IPS-18a (cell line): ENCODE data around the gene TPK1.

Experiments used
- H3K27ac ChIP-seq: one replicate; pipeline ENCODE4 v1.5.1; 2013; ENCODE audit warnings: low read length
- H3K27me3 ChIP-seq: one replicate; pipeline ENCODE4 v1.6.1; 2013; ENCODE audit warnings: mild to moderate bottlenecking, low read length; ENCODE audit not compliant: control insufficient read depth, insufficient read depth
- H3K36me3 ChIP-seq: one replicate; pipeline ENCODE4 v1.6.1; 2013; ENCODE audit warnings: low read depth, low read length; ENCODE audit not compliant: control insufficient read depth
- H3K4me1 ChIP-seq: one replicate; pipeline ENCODE4 v1.6.1; 2013; ENCODE audit warnings: low read depth, low read length; ENCODE audit not compliant: control insufficient read depth
- H3K4me3 ChIP-seq: one replicate; pipeline ENCODE4 v1.5.1; 2013; ENCODE audit warnings: low read length
- H3K9ac ChIP-seq: one replicate; pipeline ENCODE4 v1.6.1; 2013; ENCODE audit warnings: mild to moderate bottlenecking, low read length, moderate library complexity
- H3K9me3 ChIP-seq: one replicate; pipeline ENCODE4 v1.6.1; 2013; ENCODE audit warnings: low read depth, low read length; ENCODE audit not compliant: control insufficient read depth

TPK1 gene

DNA sequence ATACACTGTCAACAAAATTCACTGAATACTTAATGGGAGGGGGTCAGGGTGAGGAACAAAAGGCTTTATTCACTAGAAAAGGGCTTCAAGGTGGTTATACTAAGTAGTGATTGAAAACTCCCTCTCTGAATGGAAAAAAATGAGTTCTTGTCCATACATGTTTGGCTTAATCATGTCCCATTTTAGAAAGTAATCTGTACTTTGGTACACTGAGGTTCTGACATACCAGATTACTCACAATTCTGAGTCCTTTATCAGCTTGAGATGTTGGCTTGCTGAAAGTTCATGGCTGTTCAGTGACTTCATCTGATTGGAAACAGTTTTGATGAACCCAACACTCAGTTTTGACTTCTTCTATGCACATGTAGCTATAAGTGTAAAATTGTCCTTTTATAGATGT lies 419.5 kb downstream of the TPK1 start:
- Histone ChIP-seq H3K27ac (no peak overlapping the region), H3K27me3 (no peaks in the 10 kb centered on the region), H3K4me3 (no peak overlapping the region), H3K4me1 (no peaks in the 10 kb centered on the region), H3K9ac (no peak overlapping the region), H3K36me3 (no peaks in the 10 kb centered on the region), H3K9me3 (no peaks in the 10 kb centered on the region)

DNA sequence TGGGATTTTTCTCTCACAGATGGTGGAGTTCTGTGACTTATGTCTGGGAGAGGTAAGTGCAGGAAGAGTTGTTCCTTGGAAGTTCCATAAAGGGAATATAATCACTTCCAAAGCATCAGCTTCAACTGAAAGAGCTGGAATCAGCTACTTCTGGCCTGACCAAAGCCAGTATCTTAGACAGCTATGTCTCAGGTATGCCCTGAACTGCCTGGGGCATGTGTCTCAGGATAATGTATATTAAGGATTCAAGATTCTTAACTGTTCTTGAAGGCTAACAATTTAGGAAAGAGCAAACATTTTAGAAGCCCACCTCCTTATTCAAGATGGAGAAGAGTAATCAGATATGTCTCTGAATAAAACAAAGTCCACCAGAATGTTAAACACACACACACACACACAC lies 420.0 kb downstream of the TPK1 start:
- Histone ChIP-seq H3K27me3 (no peaks in the 10 kb centered on the region), H3K4me3 (no peak overlapping the region), H3K27ac (no peak overlapping the region), H3K36me3 (no peaks in the 10 kb centered on the region), H3K9ac (no peak overlapping the region), H3K9me3 (no peaks in the 10 kb centered on the region), H3K4me1 (no peaks in the 10 kb centered on the region)

- no peaks in the 10 kb centered on the region for H3K4me1 ChIP-seq
- no peak overlapping the region for H3K27ac ChIP-seq
- no peaks in the 10 kb centered on the region for H3K36me3 ChIP-seq
- H3K9me3 ChIP-seq = no peaks in the 10 kb centered on the region
- no peak overlapping the region for H3K4me3 ChIP-seq
- H3K9ac ChIP-seq = no peak overlapping the region
- H3K27me3 ChIP-seq = no peaks in the 10 kb centered on the region
Observed at GRCh38 chr7:144414815-144415214, 421.0 kb downstream of the TPK1 start.

DNA sequence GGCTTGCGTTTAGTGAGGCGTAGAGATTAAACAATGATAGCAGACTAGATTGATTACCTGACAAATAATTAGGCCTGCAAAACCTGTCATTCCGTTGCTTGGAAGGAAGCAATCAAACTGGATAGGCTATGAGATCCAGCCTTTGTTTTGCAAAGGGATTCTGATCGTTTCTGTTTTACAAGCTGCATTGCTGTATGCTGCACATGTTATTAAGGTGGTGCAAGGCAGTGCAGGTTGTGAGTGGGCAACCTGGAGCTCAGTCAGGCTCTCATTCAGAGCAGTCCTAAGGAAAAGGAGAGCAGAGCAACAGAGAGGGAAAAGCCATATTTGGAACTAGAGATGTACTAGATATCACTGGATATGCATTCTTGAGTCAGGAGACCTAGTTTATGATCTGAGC lies 425.4 kb downstream of the TPK1 start:
- no peaks in the 10 kb centered on the region for H3K4me1 ChIP-seq
- H3K9ac ChIP-seq = no peak overlapping the region
- H3K4me3 ChIP-seq = no peak overlapping the region
- H3K27ac ChIP-seq = no peak overlapping the region
- no peaks in the 10 kb centered on the region for H3K27me3 ChIP-seq
- H3K36me3 ChIP-seq = no peaks in the 10 kb centered on the region
- no peaks in the 10 kb centered on the region for H3K9me3 ChIP-seq

DNA sequence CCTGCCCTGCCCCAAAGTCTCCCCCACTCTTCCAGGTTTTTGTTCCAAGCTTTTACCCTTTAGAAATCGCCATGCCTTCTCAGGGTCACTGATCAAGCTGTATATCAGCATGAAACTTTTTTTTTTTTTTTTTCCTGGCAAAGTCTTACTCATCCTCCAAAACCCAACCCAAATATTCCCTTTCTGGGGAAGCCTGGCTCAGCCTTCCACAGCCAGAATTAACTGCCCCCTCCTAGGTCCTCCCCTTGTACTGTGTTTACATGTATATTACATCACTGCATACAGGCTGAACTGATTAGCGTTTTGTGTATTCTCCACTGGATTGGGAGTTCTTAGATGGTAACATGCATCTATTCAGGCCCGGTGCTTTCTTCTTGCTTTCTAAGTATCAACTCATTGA lies 427.7 kb downstream of the TPK1 start:
- H3K4me1 ChIP-seq = no peaks in the 10 kb centered on the region
- no peaks in the 10 kb centered on the region for H3K9me3 ChIP-seq
- H3K4me3 ChIP-seq = no peak overlapping the region
- H3K9ac ChIP-seq = no peak overlapping the region
- H3K27me3 ChIP-seq = no peaks in the 10 kb centered on the region
- H3K36me3 ChIP-seq = no peaks in the 10 kb centered on the region
- no peak overlapping the region for H3K27ac ChIP-seq

DNA sequence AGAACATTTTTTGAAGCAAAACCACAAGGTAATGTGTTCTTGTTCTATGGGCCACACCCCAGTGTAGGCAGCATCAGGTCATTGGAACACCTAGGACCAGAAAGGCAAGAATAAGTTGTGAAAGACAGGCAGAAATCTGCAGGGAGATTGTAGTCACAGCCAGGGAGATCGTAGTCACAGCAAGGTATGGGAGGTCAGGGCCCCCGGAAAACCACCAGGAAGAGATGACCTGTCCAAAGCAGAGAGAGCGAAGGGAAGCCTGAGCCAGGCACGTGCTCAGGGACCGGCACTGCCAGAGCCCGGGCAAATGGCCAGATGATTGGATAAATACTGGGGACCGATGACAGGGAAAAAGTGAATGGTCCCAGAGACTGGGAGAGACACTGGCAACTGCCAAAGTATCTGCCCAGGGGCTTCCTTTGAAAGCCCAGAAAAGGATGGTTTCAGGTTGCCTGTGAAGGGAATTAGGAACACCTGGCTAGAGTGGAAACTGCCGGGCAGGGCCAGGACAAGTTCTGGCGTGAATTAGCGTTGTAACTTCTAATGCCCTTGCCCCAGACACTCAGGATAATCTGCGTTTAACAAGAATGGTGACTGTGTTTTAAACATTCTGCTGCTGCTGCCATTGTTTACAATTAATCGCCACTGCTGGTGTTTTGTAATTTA lies 428.5 kb downstream of the TPK1 start:
- Histone ChIP-seq H3K27ac (no peak overlapping the region), H3K9me3 (no peaks in the 10 kb centered on the region), H3K9ac (no peak overlapping the region), H3K4me1 (no peaks in the 10 kb centered on the region), H3K27me3 (no peaks in the 10 kb centered on the region), H3K4me3 (no peak overlapping the region), H3K36me3 (no peaks in the 10 kb centered on the region)

- Histone ChIP-seq H3K9ac (no peak overlapping the region), H3K27me3 (no peaks in the 10 kb centered on the region), H3K4me3 (no peak overlapping the region), H3K27ac (no peak overlapping the region), H3K36me3 (no peaks in the 10 kb centered on the region), H3K4me1 (no peaks in the 10 kb centered on the region), H3K9me3 (no peaks in the 10 kb centered on the region)
Observed at GRCh38 chr7:144404946-144405345, 430.9 kb downstream of the TPK1 start.

- Histone ChIP-seq H3K4me3 (no peak within 1 kb of the TSS), H3K27ac (no peak within 1 kb of the TSS), H3K4me1 (no peaks in the 10 kb centered on the region), H3K9me3 (no peaks in the 10 kb centered on the region), H3K9ac (no peak within 1 kb of the TSS), H3K36me3 (no peaks in the 10 kb centered on the region), H3K27me3 (no peaks in the 10 kb centered on the region)
Observed at GRCh38 chr7:144403649-144404061, 432.2 kb downstream of the TPK1 start, which contains the start of gene NOBOX. NOBOX (minus strand) TSS chr7:144403693.

DNA sequence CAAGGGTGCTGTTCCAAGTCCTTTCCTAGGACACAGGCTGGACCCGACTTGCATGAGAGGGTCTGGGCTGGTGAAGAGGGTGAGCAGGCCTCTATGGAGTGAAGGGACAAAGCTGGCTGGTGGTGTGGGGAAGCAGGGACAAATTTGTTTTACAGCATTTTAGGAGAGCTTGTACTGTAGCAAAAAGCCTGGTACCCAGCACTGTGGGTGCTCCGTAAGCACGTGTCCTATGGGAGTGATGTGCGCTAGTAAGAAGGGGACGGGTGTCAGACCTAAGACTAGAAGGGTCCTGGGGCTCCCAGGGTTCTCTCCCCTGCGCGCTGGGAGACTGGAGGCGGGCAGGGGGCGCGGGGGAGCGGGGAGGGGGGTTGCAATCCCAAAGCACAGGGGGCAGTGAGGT lies 432.8 kb downstream of the TPK1 start:
- H3K9ac ChIP-seq = no peak overlapping the region
- no peaks in the 10 kb centered on the region for H3K27me3 ChIP-seq
- H3K9me3 ChIP-seq = no peaks in the 10 kb centered on the region
- H3K4me1 ChIP-seq = no peaks in the 10 kb centered on the region
- no peak overlapping the region for H3K27ac ChIP-seq
- H3K36me3 ChIP-seq = no peaks in the 10 kb centered on the region
- no peak overlapping the region for H3K4me3 ChIP-seq
